NT2/D1 (cell line): ENCODE measurements around the gene TIAM1.

ENCODE experiments used
- DNase-seq: peaks from one replicate; pipeline ENCODE4 v3.0.0-alpha.2; 2011; ENCODE audit warnings: low read depth, low spot score
- H3K27me3 ChIP-seq: 2 replicates; pipeline ENCODE4 v1.6.0; 2011; ENCODE audit warnings: mild to moderate bottlenecking; ENCODE audit not compliant: insufficient read length, insufficient read depth
- H3K36me3 ChIP-seq: 2 replicates; pipeline ENCODE4 v1.6.1; 2011; ENCODE audit warnings: mild to moderate bottlenecking, low read length, mixed read lengths; ENCODE audit not compliant: insufficient read depth, insufficient read length
- H3K4me1 ChIP-seq: 2 replicates; pipeline ENCODE4 v1.5.1; 2011; ENCODE audit not compliant: insufficient read depth, insufficient read length
- H3K4me3 ChIP-seq: 2 replicates; pipeline ENCODE4 v1.5.1; 2011; ENCODE audit warnings: low read depth; ENCODE audit not compliant: insufficient read length
- H3K9ac ChIP-seq: 2 replicates; pipeline ENCODE4 v1.6.0; 2011; ENCODE audit warnings: low read depth; ENCODE audit not compliant: insufficient read length
- H3K9me3 ChIP-seq: 2 replicates; pipeline ENCODE4 v1.5.1; 2011; ENCODE audit warnings: mild to moderate bottlenecking, low read length; ENCODE audit not compliant: insufficient read depth
- SUZ12 ChIP-seq: IDR thresholded peaks from 2 replicates; pipeline ENCODE4 v1.6.1; 2011; ENCODE audit not compliant: insufficient read length, insufficient read depth; ENCODE audit errors: extremely low read depth
- YY1 ChIP-seq: IDR thresholded peaks from 2 replicates; pipeline ENCODE4 v1.6.1; 2011; ENCODE audit not compliant: insufficient read length, insufficient read depth
- ZNF274 ChIP-seq: IDR thresholded peaks from 2 replicates; pipeline ENCODE4 v1.6.1; 2011; ENCODE audit warnings: mild to moderate bottlenecking, low read depth, low read length

TIAM1 gene

GRCh38 chr21:31173881-31174555 lies 170.0 kb downstream of the TIAM1 start:
- H3K9me3 ChIP-seq, result no peaks in the 10 kb centered on the region
- H3K27me3 ChIP-seq, result no peaks in the 10 kb centered on the region
- peaks cover 4% of the 10 kb centered on the region for H3K36me3 ChIP-seq
- no peak for DNase-seq
- peaks cover 4% of the 10 kb centered on the region for H3K4me1 ChIP-seq
- H3K9ac ChIP-seq, result no peak overlapping the region
- no peak overlapping the region for H3K4me3 ChIP-seq
- TF ChIP-seq ZNF274 (no peak), YY1 (no peak), SUZ12 (no peak)

- Histone ChIP-seq H3K4me3 (no peak overlapping the region), H3K27me3 (no peaks in the 10 kb centered on the region), H3K9ac (no peak overlapping the region), H3K36me3 (peaks cover 4% of the 10 kb centered on the region), H3K4me1 (peaks cover 4% of the 10 kb centered on the region), H3K9me3 (no peaks in the 10 kb centered on the region)
- TF ChIP-seq YY1 (no peak), ZNF274 (no peak), SUZ12 (no peak)
- DNase-seq, result no peak
These were observed 171.7 kb downstream of the TIAM1 start for GRCh38 chr21:31172328-31172727.

- H3K36me3 ChIP-seq, result peaks cover 8% of the 10 kb centered on the region
- no peak overlapping the region for H3K4me3 ChIP-seq
- no peak overlapping the region for H3K9ac ChIP-seq
- H3K4me1 ChIP-seq, result peaks cover 4% of the 10 kb centered on the region
- no peak for DNase-seq
- H3K9me3 ChIP-seq, result no peaks in the 10 kb centered on the region
- no peaks in the 10 kb centered on the region for H3K27me3 ChIP-seq
- no peak for TF ChIP-seq ZNF274
- no peak for TF ChIP-seq YY1
- TF ChIP-seq SUZ12, result no peak
These were observed 179.1 kb downstream of the TIAM1 start for GRCh38 chr21:31164713-31165694.

- no peak overlapping the region for H3K4me3 ChIP-seq
- no peaks in the 10 kb centered on the region for H3K9me3 ChIP-seq
- TF ChIP-seq YY1 (no peak), ZNF274 (no peak), SUZ12 (no peak)
- peaks cover 8% of the 10 kb centered on the region for H3K36me3 ChIP-seq
- H3K4me1 ChIP-seq, result peaks cover 7% of the 10 kb centered on the region
- no peak for DNase-seq
- H3K27me3 ChIP-seq, result no peaks in the 10 kb centered on the region
- no peak overlapping the region for H3K9ac ChIP-seq
These were observed 181.2 kb downstream of the TIAM1 start for GRCh38 chr21:31162827-31163226.

- H3K9ac ChIP-seq, result no peak overlapping the region
- no peak for DNase-seq
- no peak overlapping the region for H3K4me3 ChIP-seq
- H3K36me3 ChIP-seq, result peaks cover 8% of the 10 kb centered on the region
- H3K27me3 ChIP-seq, result no peaks in the 10 kb centered on the region
- H3K9me3 ChIP-seq, result peaks cover 4% of the 10 kb centered on the region; the same call in 1 of the 2 replicates
- TF ChIP-seq ZNF274 (no peak), YY1 (no peak), SUZ12 (no peak)
- H3K4me1 ChIP-seq, result peaks cover 10% of the 10 kb centered on the region
These were observed 181.9 kb downstream of the TIAM1 start for GRCh38 chr21:31162079-31162699.

- DNase-seq, result no peak
- H3K9ac ChIP-seq, result no peak overlapping the region
- no peaks in the 10 kb centered on the region for H3K27me3 ChIP-seq
- H3K36me3 ChIP-seq, result peaks cover 8% of the 10 kb centered on the region
- H3K4me1 ChIP-seq, result peaks cover 10% of the 10 kb centered on the region
- TF ChIP-seq YY1 (no peak), SUZ12 (no peak), ZNF274 (no peak)
- H3K9me3 ChIP-seq, result peaks cover 15% of the 10 kb centered on the region
- H3K4me3 ChIP-seq, result no peak overlapping the region
These were observed 182.9 kb downstream of the TIAM1 start for GRCh38 chr21:31161157-31161556.
